Measurements from ENCODE around the gene FBP2.

GRCh38 chr9:94511134-94511954 lies 82.3 kb downstream of the FBP2 start:
- TF ChIP-seq CTCF (tag by site-specific recombination; IDR thresholded peaks at IDR 0.05) = no peak
- TF ChIP-seq ZBTB8A (tag by site-specific recombination; IDR thresholded peaks at IDR 0.05) = no peak
